SJCRH30 (cell line): ENCODE results near the gene VSIR. TPM values are rescaled to one million over a fixed set of nuclear protein-coding genes. Genes with fewer than 3 reads are reported as not detected.

Experiments used
- DNase-seq, 2 experiments: peaks; one replicate each; pipeline ENCODE4 v3.0.0-alpha.2; 2015 to 2020
- H3K27ac ChIP-seq: fragments of 250-450 bp; sonication (Bioruptor Pico); 2 replicates; pipeline ENCODE4 v1.5.1; 2020; ENCODE audit warnings: mild to moderate bottlenecking, moderate library complexity
- H3K27me3 ChIP-seq: fragments of 250-450 bp; sonication (Bioruptor Pico); 2 replicates; pipeline ENCODE4 v1.5.1; 2020; ENCODE audit warnings: mild to moderate bottlenecking, moderate library complexity
- H3K36me3 ChIP-seq: fragments of 250-450 bp; sonication (Bioruptor Pico); 2 replicates; pipeline ENCODE4 v1.5.1; 2020; ENCODE audit warnings: mild to moderate bottlenecking, moderate library complexity
- H3K4me1 ChIP-seq: fragments of 250-450 bp; sonication (Bioruptor Pico); 2 replicates; pipeline ENCODE4 v1.5.1; 2020; ENCODE audit warnings: mild to moderate bottlenecking, moderate library complexity
- H3K4me3 ChIP-seq: fragments of 250-450 bp; sonication (Bioruptor Pico); 2 replicates; pipeline ENCODE4 v1.5.1; 2020; ENCODE audit warnings: mild to moderate bottlenecking, moderate library complexity
- H3K9me3 ChIP-seq: fragments of 250-450 bp; sonication (Bioruptor Pico); replicated peaks from 2 replicates; pipeline ENCODE4 v1.5.1; 2020; ENCODE audit warnings: mild to moderate bottlenecking, moderate library complexity
- total RNA-seq: library from RNA; depleted of rRNA; stranded (reverse); fragments of >200 nt; shearing (Covaris generic); gene quantifications from 2 replicates; pipeline ENCODE4 v1.2.3, GENCODE V29; 2014

The VSIR gene
- total RNA-seq, 1 experiment from 2014 or later: 2.6 TPM

DNA sequence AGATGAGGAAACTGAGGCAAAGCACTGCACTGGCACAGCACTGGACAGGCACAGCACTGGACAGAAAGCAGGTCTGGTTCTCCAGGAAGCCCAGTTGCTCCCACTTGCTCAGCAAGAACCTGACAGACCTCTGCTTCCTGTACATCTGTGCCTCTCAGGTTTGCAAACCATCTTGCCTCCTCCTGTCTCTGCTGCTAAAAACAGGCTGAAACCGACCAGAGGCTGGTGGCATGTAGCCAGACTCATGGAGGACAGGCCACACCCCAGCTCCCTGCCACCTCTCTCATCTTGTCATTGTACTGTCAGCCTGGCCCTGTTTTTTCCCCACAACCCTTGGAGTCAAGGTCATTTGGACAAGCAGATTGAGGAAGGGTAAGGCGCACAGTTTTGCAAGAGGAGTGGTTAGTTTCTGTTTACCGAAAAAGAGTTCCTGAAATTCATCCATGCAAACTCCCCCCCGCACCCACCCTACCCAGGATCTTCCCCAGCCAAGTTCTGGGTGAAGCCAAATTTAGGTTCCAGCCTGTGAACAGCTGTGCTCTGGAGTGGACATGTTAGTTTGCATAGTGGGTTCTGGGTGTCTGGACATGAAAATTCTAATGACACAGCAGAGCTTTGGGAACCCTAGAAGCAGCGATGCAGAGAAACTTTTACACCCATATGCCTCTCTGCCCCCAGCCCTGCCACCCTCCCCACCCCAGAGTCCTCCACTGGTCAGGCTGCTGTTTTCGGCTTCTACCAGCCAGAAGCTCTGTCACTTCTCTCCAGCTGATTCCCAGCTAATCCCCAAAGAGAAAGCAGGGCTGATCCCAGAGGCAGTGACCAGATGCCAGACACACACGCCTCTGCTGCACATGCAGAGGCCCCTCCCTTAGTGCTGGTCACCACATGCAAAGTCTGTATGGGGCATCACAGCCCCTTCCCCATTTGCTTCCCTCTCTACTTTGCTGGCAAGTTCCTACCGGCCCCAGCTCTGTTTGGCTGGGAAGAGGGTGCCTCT lies 45.3 kb downstream of the VSIR start:
- H3K27me3 ChIP-seq: no peaks in the 10 kb centered on the region
- H3K4me1 ChIP-seq: peaks cover 16% of the 10 kb centered on the region
- H3K27ac ChIP-seq: peak overlapping the region; percentile 17; the same call in 1 of the 2 replicates
- no peaks in the 10 kb centered on the region for H3K36me3 ChIP-seq
- no peaks in the 10 kb centered on the region for H3K9me3 ChIP-seq
- DNase-seq: peak; percentile 52 to 57
- no peak overlapping the region for H3K4me3 ChIP-seq

DNA sequence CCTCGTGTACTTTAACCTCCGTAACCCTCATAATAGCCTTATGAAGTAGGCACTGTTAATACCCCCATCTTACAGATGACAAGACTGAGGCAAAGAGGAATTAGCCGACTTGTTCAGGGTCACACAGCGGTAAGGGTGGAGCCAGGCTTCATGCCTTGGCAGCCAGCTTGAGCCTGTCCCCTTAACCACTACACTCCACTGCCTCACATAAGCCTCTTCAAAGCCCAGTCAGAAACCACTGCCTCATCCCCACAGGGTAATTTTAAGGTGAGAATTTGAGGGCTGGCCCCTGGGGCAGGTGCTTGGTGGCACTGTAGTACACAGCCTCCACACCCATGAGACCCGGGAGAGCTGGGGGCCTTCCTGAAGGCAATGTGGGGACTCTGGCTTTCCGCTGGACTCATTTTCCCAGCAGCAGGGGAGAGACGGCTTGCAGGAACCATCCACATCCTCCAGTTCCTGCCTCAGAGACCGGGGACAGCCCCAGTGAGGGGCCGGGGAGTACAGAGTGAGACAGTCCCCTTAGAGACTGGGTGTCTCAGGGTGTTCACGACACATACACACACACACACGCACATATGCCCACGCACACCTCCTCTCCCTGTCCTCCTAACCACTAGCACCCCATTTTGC lies 46.1 kb downstream of the VSIR start:
- no peak for DNase-seq
- Histone ChIP-seq H3K36me3 (no peaks in the 10 kb centered on the region), H3K4me1 (peaks cover 16% of the 10 kb centered on the region), H3K27me3 (no peaks in the 10 kb centered on the region), H3K4me3 (no peak overlapping the region), H3K9me3 (no peaks in the 10 kb centered on the region), H3K27ac (no peak overlapping the region)

DNA sequence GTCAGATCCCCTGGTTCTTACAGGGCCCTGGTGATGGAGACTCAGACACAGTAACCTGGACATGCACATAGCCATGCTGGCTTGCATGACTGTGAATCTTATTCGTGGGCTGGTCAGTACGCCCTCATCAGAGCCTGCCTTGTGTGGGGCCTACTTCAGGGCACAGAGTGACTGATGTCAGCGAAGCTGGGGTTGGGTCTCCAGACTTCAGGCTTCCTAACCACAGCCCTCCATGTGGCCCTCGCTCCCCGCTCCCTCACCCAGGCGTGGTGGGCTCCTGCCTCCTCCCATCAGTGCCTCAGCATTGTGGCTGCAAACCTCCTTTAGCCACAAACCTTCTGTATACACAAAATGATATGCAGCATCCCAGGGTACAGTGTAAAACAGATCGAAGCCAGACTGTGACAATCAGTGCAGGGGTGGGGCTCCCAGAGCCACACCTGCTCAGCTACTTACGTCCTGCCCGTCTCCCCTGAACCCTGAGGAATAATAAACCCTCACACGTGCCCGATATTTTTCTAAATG lies 46.7 kb downstream of the VSIR start:
- H3K27me3 ChIP-seq: no peaks in the 10 kb centered on the region
- no peaks in the 10 kb centered on the region for H3K9me3 ChIP-seq
- H3K27ac ChIP-seq: no peak overlapping the region
- H3K4me3 ChIP-seq: no peak overlapping the region
- DNase-seq: no peak
- no peaks in the 10 kb centered on the region for H3K36me3 ChIP-seq
- peaks cover 16% of the 10 kb centered on the region for H3K4me1 ChIP-seq

DNA sequence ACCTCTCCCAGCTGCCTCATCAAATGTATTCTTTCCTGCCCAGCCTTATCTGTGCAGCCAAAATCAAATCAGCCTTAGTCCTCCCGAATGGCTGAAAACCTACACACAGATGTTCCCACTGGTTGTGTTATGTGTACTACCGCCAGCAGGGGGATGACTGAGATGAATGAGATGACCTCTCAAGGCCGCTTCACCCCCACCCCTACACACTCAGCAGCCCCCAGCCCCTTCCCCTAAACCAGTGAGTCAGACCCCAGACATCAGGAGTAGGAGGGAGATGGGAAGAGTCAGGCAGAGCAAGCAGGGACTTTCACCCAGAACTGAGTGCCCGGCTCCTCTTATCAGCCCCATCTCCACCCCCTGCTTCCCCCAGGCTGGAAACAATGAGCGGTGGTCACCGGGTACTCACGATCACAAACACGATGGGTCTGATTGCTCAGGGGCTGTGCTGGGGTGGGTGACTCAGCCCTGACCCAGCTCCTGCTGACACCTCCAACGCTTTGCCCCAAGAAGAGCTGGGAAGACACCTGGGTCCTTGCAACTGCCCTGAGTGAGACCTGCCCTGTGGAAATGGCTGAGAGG lies 47.2 kb downstream of the VSIR start:
- DNase-seq: peak in 1 of 2 experiments; percentile 24
- Histone ChIP-seq H3K9me3 (no peaks in the 10 kb centered on the region), H3K4me3 (no peak overlapping the region), H3K27me3 (no peaks in the 10 kb centered on the region), H3K27ac (no peak overlapping the region), H3K4me1 (peaks cover 16% of the 10 kb centered on the region), H3K36me3 (no peaks in the 10 kb centered on the region)

DNA sequence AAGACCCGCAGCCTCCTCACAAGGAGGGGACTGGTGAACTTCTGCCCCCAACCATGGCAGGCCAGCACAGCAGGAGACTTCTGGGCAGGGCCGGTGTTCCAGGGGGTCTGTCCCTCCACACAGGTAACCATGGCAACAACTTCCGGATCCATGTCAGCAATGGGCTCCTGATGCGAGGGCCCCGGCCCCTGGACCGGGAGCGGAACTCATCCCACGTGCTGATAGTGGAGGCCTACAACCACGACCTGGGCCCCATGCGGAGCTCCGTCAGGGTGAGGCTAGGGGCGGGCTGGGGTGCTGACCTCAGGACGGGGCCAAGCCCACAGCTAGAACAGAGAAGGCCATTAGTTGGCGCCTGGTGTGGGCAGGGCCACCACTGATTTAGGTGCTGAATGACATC lies 48.1 kb downstream of the VSIR start:
- Histone ChIP-seq H3K36me3 (no peaks in the 10 kb centered on the region), H3K4me1 (peaks cover 16% of the 10 kb centered on the region), H3K9me3 (no peaks in the 10 kb centered on the region), H3K27ac (no peak overlapping the region), H3K27me3 (no peaks in the 10 kb centered on the region), H3K4me3 (no peak overlapping the region)
- no peak for DNase-seq

DNA sequence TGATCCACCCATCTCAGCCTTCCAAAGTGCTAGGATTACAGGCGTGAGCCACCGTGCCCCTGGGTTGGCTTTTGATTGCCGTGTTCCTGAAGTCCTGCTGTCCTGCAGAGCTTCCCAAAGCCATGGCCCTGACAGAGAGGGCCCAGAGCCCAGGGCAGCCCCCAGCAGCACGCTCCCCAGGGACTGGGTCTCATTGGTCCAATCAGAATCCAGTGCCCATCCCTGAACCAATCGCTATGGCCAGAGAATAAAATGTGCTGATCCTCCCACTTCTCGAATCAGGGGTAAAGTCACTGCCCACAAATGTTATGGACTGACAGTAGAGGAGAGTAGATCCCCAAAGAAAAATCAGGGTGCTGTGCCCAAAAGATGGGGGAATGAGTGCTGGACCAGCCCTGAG lies 48.8 kb downstream of the VSIR start:
- no peak overlapping the region for H3K27ac ChIP-seq
- peaks cover 16% of the 10 kb centered on the region for H3K4me1 ChIP-seq
- no peak overlapping the region for H3K4me3 ChIP-seq
- H3K36me3 ChIP-seq: no peaks in the 10 kb centered on the region
- no peaks in the 10 kb centered on the region for H3K27me3 ChIP-seq
- no peaks in the 10 kb centered on the region for H3K9me3 ChIP-seq
- no peak for DNase-seq

DNA sequence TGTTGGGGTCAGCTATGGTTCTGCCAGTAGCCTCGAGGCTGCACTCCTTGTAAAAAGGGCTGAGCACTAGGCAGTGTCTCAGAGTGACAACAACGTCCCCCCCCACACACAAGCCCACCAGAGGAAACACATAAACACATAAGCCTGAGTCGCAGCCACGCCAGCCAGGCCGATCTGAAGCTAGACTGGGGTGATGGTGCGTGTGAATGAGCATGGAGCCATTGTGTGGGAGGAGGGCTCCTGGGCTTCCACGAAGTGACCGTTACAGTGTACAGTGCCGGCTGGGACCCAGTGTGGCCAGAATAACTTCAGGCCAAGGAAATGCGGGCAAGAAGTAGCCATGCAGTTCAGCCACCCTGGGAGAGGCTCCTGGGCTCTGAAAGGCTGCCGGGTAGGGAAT lies 50.0 kb downstream of the VSIR start:
- DNase-seq: no peak
- H3K27me3 ChIP-seq: no peaks in the 10 kb centered on the region
- no peak overlapping the region for H3K4me3 ChIP-seq
- H3K27ac ChIP-seq: no peak overlapping the region
- H3K9me3 ChIP-seq: no peaks in the 10 kb centered on the region
- peaks cover 6% of the 10 kb centered on the region; the same call in 1 of the 2 replicates for H3K4me1 ChIP-seq
- H3K36me3 ChIP-seq: no peaks in the 10 kb centered on the region

DNA sequence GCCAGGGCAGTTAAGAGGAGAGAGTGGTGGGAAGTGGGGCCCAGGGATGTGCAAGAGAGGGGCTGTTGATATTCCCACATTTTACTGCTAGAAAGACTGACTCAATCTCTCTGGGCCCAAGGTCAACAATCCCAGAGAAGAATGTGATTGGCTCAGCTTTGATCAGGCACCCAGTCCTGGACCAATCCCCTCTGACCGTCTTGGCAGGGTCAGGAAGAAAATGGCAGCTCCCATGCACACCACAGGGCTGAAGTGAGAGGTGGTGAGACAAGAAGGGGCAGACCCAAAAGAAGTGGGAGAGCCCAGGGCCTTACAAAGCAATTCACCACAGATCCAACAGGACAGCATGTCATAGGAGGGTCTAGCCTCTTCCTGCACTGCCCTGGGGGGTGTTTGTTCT lies 50.5 kb downstream of the VSIR start:
- H3K27me3 ChIP-seq: no peaks in the 10 kb centered on the region
- H3K4me1 ChIP-seq: peaks cover 5% of the 10 kb centered on the region; the same call in 1 of the 2 replicates
- DNase-seq: no peak
- no peaks in the 10 kb centered on the region for H3K36me3 ChIP-seq
- no peak overlapping the region for H3K27ac ChIP-seq
- no peaks in the 10 kb centered on the region for H3K9me3 ChIP-seq
- H3K4me3 ChIP-seq: no peak overlapping the region

DNA sequence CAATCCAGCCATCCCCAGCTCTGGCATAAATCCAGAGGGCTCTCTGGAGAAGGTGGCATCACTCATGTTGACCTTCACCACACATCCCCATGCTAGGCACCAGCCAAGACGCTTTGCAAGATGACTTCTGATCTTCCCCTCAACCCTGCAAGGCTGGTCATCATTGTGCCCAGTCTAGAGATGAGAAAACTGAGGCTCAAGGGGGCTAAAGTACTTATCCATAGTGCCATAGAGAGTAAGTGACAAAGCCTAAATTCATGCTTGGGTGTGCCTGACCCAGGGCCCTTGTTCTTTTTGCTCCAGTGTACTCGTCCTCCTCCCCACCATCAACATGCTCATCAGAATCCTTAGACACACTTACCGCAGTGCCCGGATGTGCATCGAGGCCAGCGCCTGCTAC lies 52.0 kb downstream of the VSIR start:
- H3K27ac ChIP-seq: no peak overlapping the region
- no peak overlapping the region for H3K4me3 ChIP-seq
- H3K27me3 ChIP-seq: no peaks in the 10 kb centered on the region
- no peaks in the 10 kb centered on the region for H3K4me1 ChIP-seq
- H3K36me3 ChIP-seq: no peaks in the 10 kb centered on the region
- H3K9me3 ChIP-seq: no peaks in the 10 kb centered on the region
- DNase-seq: no peak

DNA sequence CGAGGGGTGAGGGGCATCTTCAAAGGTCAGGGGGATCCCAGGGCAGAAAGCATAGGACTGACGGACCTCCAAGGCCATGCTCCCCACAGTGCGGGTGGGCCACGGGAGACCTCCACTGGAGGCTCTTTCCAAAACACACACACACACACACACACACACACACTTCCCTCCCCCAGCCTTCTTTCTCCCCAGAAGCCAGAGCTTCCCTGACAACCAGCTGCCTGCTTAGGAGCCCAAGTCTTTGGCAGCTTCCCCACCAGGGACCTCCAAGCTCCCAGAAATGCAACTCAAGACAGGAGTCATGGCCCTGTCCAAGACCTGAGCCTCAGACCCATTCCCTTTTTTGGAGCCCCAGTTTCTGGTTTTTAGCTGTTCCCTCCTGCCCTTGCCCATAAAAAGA lies 53.0 kb downstream of the VSIR start:
- Histone ChIP-seq H3K27me3 (no peaks in the 10 kb centered on the region), H3K4me1 (no peaks in the 10 kb centered on the region), H3K9me3 (no peaks in the 10 kb centered on the region), H3K27ac (no peak overlapping the region), H3K36me3 (no peaks in the 10 kb centered on the region), H3K4me3 (no peak overlapping the region)
- no peak for DNase-seq

DNA sequence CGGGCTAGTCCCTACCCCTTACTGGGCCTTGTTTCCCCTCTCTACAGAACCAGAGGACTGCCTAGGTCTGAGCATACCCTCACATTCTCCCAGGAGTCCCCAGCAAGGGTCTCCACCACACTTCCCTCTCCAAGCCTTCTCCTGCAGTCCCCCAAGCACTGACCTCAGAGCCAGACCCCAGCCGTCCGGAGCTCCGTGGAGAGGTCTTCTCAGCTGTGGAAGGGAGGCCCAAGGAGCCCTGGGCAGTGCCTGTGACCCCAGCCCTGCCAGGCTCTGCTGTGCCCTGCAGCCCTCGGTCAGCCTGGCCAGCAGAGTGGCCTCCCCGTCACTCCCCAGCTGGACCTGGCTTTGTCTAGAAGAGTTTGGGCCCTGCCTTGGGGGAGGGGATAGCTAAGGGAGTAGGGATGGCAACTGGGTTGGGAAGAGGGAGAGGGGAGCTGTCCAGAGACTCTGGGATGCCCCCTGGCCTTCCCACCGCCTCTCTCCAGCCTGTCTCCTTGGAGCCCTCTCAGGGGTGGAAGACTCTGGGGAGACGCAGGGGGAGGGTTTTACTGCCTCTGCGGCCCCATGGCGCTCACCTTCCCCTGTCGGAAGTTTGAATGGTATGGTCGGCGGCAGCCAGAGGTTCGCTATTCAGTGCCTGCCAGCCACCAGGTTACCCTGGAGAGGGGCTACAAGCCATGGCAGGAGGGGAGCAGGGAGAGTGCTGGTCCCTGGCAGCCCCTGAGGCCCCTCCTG lies 53.7 kb downstream of the VSIR start, which contains the start of gene C10orf105:
Gene C10orf105, minus strand, starts transcription at position 315 of the 738 bp plus-strand sequence. CDS start 3,441 bp downstream, outside the sequence.
- no peaks in the 10 kb centered on the region for H3K27me3 ChIP-seq
- no peak within 1 kb of the TSS for H3K27ac ChIP-seq
- H3K4me1 ChIP-seq: no peaks in the 10 kb centered on the region
- no peak within 1 kb of the TSS for H3K4me3 ChIP-seq
- DNase-seq: no peak
- no peaks in the 10 kb centered on the region for H3K36me3 ChIP-seq
- H3K9me3 ChIP-seq: no peaks in the 10 kb centered on the region

DNA sequence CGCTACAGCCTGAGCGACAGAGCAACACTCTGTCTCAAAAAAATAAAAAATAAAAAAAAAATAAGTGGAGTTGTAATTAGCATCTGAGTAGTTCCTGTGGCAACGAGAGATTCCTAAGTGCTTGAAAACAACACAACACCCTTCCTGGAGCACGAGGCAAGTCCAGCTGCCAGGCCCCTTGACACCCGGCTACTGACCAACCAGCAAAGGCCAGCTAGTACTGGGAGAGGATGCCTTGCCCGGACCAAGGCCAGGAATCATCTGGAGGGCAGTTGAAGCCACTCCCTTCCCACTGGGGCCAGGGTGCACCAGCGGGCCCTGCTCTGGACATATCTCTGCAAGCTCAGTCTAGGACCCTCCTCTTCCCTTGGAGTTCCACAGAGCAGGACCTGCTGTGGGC lies 54.3 kb downstream of the VSIR start:
- no peak for DNase-seq
- Histone ChIP-seq H3K4me3 (no peak overlapping the region), H3K36me3 (no peaks in the 10 kb centered on the region), H3K9me3 (no peaks in the 10 kb centered on the region), H3K4me1 (no peaks in the 10 kb centered on the region; the same call in 1 of the 2 replicates), H3K27me3 (no peaks in the 10 kb centered on the region), H3K27ac (no peak overlapping the region)

DNA sequence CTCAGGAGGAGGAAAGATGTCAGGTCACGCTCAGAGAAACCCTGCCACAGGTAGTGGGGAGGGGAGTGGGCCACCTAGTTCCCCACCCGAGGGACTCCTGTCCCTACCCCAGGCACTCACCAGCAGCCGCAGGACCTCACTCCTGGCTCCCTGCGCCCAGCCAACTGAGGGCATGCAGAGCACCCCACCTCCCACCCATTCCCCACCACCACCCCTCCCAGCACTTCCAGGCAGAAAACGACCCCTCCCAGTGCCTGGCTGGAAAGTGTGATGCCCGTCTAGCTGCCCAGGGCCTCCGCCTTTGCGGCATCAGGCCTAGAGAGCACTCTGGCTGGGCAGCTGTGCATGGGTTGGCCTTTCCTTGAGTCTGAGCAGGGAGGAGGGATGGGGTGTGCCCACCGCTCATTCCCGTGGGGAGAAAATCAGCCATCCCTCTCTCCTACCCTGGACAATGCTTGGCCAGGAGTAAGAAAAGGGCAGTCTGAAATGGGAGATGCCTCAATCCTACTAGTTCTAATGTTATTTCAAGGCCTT lies 55.1 kb downstream of the VSIR start:
- no peak overlapping the region for H3K27ac ChIP-seq
- no peak for DNase-seq
- no peaks in the 10 kb centered on the region for H3K36me3 ChIP-seq
- no peaks in the 10 kb centered on the region for H3K27me3 ChIP-seq
- H3K4me1 ChIP-seq: peaks cover 8% of the 10 kb centered on the region
- H3K9me3 ChIP-seq: no peaks in the 10 kb centered on the region
- H3K4me3 ChIP-seq: no peak overlapping the region

DNA sequence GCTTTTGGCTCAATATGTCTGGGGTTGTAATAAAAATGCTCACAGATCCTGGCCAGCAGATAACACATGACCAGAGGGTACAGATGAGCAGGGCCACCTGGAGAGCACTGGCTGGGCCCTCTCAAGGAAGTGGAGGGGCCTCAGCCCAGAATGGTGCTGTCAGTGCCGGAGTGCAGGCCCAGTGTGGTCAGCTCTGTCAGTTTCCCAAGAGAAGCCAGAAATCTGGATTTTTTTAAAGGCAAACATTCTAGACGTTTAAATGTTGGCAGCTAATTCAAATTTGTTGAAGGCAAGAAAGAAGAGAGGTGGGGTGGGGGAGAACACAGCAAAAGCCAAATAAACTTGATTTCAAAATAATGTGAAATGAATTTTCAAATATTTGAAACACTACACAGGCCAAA lies 55.8 kb downstream of the VSIR start:
- Histone ChIP-seq H3K4me1 (peaks cover 9% of the 10 kb centered on the region), H3K9me3 (no peaks in the 10 kb centered on the region), H3K27ac (no peak overlapping the region), H3K36me3 (no peaks in the 10 kb centered on the region), H3K27me3 (no peaks in the 10 kb centered on the region), H3K4me3 (no peak overlapping the region)
- DNase-seq: no peak
